Measurements from ENCODE around the gene PCSK9.

DNA sequence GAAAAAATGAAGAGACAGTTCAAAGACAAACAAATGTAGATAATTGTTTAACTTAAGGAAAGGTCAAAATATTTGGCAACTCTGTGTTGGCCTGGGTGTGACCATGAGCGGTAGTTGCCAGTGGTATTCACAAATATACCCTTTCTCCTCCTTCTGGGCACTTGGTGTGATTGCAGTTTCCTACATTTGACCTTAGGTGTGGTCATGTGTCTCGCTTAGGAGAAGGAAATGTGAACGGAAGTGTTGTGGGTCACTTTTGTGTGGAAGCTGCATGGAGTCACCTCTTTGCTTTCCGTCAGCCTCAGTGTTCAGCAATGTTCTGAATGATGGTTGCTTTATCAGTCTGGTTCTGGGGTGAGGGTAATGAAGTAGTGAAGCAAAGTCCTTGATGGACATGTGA is 3.4 kb upstream of the PCSK9 start:
- TF ChIP-seq, protein P1, sequence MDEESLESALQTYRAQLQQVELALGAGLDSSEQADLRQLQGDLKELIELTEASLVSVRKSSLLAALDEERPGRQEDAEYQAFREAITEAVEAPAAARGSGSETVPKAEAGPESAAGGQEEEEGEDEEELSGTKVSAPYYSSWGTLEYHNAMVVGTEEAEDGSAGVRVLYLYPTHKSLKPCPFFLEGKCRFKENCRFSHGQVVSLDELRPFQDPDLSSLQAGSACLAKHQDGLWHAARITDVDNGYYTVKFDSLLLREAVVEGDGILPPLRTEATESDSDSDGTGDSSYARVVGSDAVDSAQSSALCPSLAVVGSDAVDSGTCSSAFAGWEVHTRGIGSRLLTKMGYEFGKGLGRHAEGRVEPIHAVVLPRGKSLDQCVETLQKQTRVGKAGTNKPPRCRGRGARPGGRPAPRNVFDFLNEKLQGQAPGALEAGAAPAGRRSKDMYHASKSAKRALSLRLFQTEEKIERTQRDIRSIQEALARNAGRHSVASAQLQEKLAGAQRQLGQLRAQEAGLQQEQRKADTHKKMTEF (CRISPR knock-in tag; IDR thresholded peaks at IDR 0.05) = no peak
- no peak for TF ChIP-seq SRSF9 (IDR thresholded peaks at IDR 0.05; ENCODE audit: borderline replicate concordance, insufficient read depth, low read depth, low read length, poor library complexity, severe bottlenecking)
